Measurements from ENCODE around the gene RCOR2.

- TF ChIP-seq CTCF (IDR thresholded peaks at IDR 0.05) = no peak
- no peak for TF ChIP-seq POLR2A (IDR thresholded peaks at IDR 0.05)
- TF ChIP-seq POLR2AphosphoS5 (IDR thresholded peaks at IDR 0.05) = no peak
- no peak for TF ChIP-seq EP300 (IDR thresholded peaks at IDR 0.05)
Observed at GRCh38 chr11:63958008-63958407, 41.0 kb upstream of the RCOR2 start.
